Sigmoid colon (tissue), 7 donors: ENCODE measurements around the gene HDAC4. TPM values are rescaled to one million over a fixed set of nuclear protein-coding genes. Genes with fewer than 3 reads are reported as not detected.

Experiments
- DNase-seq: peaks from one replicate; pipeline ENCODE4 v3.0.0-alpha.2; 2019
- H3K27ac ChIP-seq, 4 donors: fragments of 200-600 bp; sonication (generic); one replicate each; pipeline ENCODE4 v1.5.1; 2016 to 2019; ENCODE audit warnings: mild to moderate bottlenecking in 1 of 4
- H3K27me3 ChIP-seq, 3 donors: fragments of 200-600 bp; sonication (generic); one replicate each; pipeline ENCODE4 v1.5.1; 2019; ENCODE audit warnings: mild to moderate bottlenecking in 1 of 3
- H3K36me3 ChIP-seq, 4 donors: fragments of 200-600 bp; sonication (generic); one replicate each; pipeline ENCODE4 v1.5.1; 2016 to 2019
- H3K4me1 ChIP-seq, 4 donors: fragments of 200-600 bp; sonication (generic); one replicate each; pipeline ENCODE4 v1.5.1; 2017 to 2019
- H3K4me3 ChIP-seq, 4 donors: fragments of 200-600 bp; sonication (generic); one replicate each; pipeline ENCODE4 v1.5.1; 2017 to 2019; ENCODE audit warnings: mild to moderate bottlenecking in 2 of 4, moderate library complexity in 1 of 4
- H3K9me3 ChIP-seq, 4 donors: fragments of 200-600 bp in 3 of 4; sonication (generic) in 3 of 4; one replicate each; pipeline versions ENCODE4 v1.5.1 to v1.6.1; 2013 to 2019
- EP300 ChIP-seq, 4 donors: sonication (generic); formaldehyde crosslinking; IDR thresholded peaks; one replicate each; pipeline ENCODE4 v1.6.1; 2017; ENCODE audit warnings: antibody characterized with exemption in 4 of 4
- POLR2A ChIP-seq, 2 donors: fragments of 450-650 bp; IDR thresholded peaks; one replicate each; pipeline ENCODE4 v1.6.1; 2016; ENCODE audit warnings: antibody characterized with exemption in 2 of 2, mild to moderate bottlenecking in 2 of 2, moderate library complexity in 2 of 2
- POLR2AphosphoS5 ChIP-seq, 4 donors: sonication (generic); formaldehyde crosslinking; IDR thresholded peaks; one replicate each; pipeline ENCODE4 v1.6.1; 2017; ENCODE audit warnings: antibody characterized with exemption in 4 of 4
- WGBS, 2 donors: extraction: QIAGEN DNeasy Blood & Tissue Kit; methylation state at CpG; one replicate each; pipeline ENCODE4 v1.1.7; 2013; 5-methylcytosine and 5-hydroxymethylcytosine counted together
- intact Hi-C: fragments of 100-400 bp; cut with DNase I; formaldehyde crosslinking; loops from one replicate; pipeline ENCODE4 v1.15.1; 2023
- polyA plus RNA-seq, 3 donors: library from polyadenylated mRNA; stranded (reverse); fragments of 200-250 nt; gene quantifications; one replicate each; pipeline ENCODE4 v1.2.3, GENCODE V29; 2013
- total RNA-seq, 4 donors: library from RNA; depleted of rRNA; stranded (reverse); fragments of >200 nt; gene quantifications; one replicate each; pipeline ENCODE4 v1.1.0, GENCODE V29; 2016
- TF ChIP-seq, protein P1 (sequence below), 4 experiments: fragments of 450-650 bp in 3 of 4; fragments of 200-600 bp in 1 of 4; IDR thresholded peaks; one replicate each; pipeline ENCODE4 v1.5.1; 2016 to 2019; ENCODE audit warnings: antibody characterized with exemption in 4 of 4, mild to moderate bottlenecking in 3 of 4, moderate library complexity in 2 of 4
- donor health status: healthy with polysubstance abuse.
- donor health status: Bipolar disorder and iron deficiency.
- donor health status: healthy.

Gene HDAC4
- total and polyA plus RNA-seq, 7 donors: 1.8 to 196 (median 77.0) TPM

DNA sequence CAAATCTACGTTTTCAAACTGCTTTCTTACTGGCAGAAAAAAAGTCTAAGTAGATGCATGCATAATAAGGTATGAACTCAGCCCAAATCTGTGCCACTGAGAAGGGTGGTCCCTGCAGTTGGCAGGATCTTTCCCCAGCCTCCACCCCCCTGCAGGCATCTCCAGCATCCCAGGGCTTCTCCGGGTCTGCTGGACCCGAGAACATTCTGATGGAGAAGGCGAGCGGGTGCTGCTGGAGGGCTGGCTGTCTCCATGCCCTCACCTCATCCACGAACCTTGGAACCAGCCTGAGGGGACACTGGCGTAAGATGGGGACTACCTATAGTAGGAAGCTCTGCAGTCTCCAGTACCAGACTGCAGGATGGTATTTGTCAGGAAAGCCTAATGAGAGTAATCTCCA is 198.9 kb downstream of the HDAC4 start:
- Histone ChIP-seq H3K4me1 (peaks cover 0 to 88% (median 60%) of the 10 kb centered on the region in 4 donors), H3K9me3 (no peaks in the 10 kb centered on the region), H3K27me3 (no peaks in the 10 kb centered on the region), H3K27ac (peak overlapping the region in 3 of 4 donors; percentile 70 to 82 (median 79)), H3K36me3 (peaks cover 0 to 11% (median 2%) of the 10 kb centered on the region in 4 donors), H3K4me3 (no peak overlapping the region)
- 94 to 95% methylated on average over 7 of the region's 7 CpGs for WGBS, 2 donors
- intact Hi-C loops: no loop called here
- DNase-seq: peak; percentile 56
- TF ChIP-seq POLR2AphosphoS5 (IDR thresholded peaks at IDR 0.05) (no peak), EP300 (IDR thresholded peaks at IDR 0.05) (no peak), POLR2A (IDR thresholded peaks at IDR 0.05) (no peak)
- TF ChIP-seq, protein P1, sequence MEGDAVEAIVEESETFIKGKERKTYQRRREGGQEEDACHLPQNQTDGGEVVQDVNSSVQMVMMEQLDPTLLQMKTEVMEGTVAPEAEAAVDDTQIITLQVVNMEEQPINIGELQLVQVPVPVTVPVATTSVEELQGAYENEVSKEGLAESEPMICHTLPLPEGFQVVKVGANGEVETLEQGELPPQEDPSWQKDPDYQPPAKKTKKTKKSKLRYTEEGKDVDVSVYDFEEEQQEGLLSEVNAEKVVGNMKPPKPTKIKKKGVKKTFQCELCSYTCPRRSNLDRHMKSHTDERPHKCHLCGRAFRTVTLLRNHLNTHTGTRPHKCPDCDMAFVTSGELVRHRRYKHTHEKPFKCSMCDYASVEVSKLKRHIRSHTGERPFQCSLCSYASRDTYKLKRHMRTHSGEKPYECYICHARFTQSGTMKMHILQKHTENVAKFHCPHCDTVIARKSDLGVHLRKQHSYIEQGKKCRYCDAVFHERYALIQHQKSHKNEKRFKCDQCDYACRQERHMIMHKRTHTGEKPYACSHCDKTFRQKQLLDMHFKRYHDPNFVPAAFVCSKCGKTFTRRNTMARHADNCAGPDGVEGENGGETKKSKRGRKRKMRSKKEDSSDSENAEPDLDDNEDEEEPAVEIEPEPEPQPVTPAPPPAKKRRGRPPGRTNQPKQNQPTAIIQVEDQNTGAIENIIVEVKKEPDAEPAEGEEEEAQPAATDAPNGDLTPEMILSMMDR (IDR thresholded peaks at IDR 0.05): no peak

DNA sequence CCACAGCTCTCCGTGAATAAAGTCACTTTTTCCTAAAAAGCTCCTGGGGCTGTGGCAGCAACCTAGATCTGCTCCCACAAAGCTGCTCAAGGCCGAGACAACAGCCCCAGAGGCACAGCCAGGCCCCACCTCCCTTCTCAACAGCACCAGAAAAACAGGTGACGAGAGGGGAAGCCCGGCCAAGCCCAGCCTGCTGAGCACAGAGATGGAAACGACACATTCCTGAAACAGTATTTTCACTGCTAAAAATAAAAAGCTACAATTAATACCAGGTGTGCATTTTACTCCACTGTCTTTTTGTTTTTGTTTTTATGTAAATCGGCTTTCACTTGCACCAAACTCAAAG is 199.3 kb downstream of the HDAC4 start:
- 83 to 85% methylated on average over 6 of the region's 6 CpGs for WGBS, 2 donors
- DNase-seq: peak; percentile 89
- Histone ChIP-seq H3K9me3 (no peaks in the 10 kb centered on the region), H3K4me1 (peaks cover 0 to 84% (median 63%) of the 10 kb centered on the region in 4 donors), H3K36me3 (peaks cover 0 to 15% (median 4%) of the 10 kb centered on the region in 4 donors), H3K27me3 (no peaks in the 10 kb centered on the region), H3K4me3 (no peak overlapping the region), H3K27ac (peak overlapping the region; percentile 50 to 82 (median 74))
- TF ChIP-seq, protein P1 (IDR thresholded peaks at IDR 0.05): no peak
- TF ChIP-seq POLR2A (IDR thresholded peaks at IDR 0.05) (no peak), POLR2AphosphoS5 (IDR thresholded peaks at IDR 0.05) (no peak), EP300 (IDR thresholded peaks at IDR 0.05) (peak in 1 of 4 donors; percentile 7)
- intact Hi-C loops: no loop called here

DNA sequence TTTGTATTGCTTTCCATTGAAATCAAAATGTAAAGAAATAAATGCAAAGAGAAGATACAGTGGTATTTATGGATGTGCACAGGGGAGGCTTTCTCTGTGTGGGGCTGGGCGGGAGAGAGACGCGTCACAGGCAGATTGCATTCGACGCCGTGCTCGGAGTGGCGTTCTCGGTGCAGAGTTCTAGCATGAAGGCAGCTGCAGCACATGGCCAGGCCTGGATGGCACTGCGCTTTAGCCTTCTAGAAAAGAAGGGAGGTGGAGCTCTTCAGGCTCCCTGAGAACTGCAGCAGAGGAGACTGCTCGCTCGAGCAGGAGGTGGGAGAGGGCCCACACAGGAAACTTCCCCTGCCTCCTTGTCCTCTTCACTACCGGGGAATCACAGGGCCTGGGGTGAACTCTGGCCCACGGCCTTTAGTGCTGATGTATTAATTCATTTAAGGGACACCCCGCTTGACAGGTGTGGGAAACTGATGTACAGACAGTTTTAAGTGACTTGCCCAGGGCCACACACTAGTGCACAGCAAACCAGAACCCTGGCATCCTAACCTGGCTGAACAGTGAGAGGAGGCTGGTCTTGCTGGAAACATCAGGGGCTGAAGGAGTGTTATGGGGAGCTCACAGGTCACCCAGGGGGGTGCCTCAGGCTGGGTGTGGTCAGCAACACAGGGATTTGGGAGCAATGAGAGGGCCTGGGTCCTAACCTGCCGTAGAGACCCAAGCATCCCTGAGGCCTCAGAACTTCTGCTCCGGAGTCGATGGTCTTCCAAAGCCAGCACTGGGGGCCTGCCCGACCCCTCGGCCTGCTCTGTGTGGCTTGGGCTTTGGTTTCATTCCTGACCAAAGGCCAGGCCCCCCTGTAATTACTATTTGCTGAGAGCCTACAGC is 199.9 kb downstream of the HDAC4 start:
- Histone ChIP-seq H3K4me3 (no peak overlapping the region), H3K4me1 (peaks cover 0 to 78% (median 65%) of the 10 kb centered on the region in 4 donors), H3K36me3 (peaks cover 0 to 21% (median 4%) of the 10 kb centered on the region in 4 donors), H3K27ac (peak overlapping the region; percentile 50 to 82 (median 74)), H3K9me3 (no peaks in the 10 kb centered on the region), H3K27me3 (no peaks in the 10 kb centered on the region)
- 92 to 96% methylated on average over 20 of the region's 20 CpGs for WGBS, 2 donors
- peak; percentile 63 for DNase-seq
- TF ChIP-seq EP300 (IDR thresholded peaks at IDR 0.05) (no peak), POLR2AphosphoS5 (IDR thresholded peaks at IDR 0.05) (no peak), POLR2A (IDR thresholded peaks at IDR 0.05) (no peak)
- TF ChIP-seq, protein P1 (IDR thresholded peaks at IDR 0.05): no peak
- intact Hi-C loops: no loop called here

GRCh38 chr2:239199041-239199768 is 201.6 kb downstream of the HDAC4 start:
- peaks cover 0 to 31% (median 4%) of the 10 kb centered on the region in 4 donors for H3K36me3 ChIP-seq
- DNase-seq: peak; percentile 87
- no peak overlapping the region for H3K4me3 ChIP-seq
- intact Hi-C loops: no loop called here
- TF ChIP-seq POLR2AphosphoS5 (IDR thresholded peaks at IDR 0.05): peak in 3 of 4 donors; percentile 47 to 66 (median 63)
- no peak for TF ChIP-seq EP300 (IDR thresholded peaks at IDR 0.05)
- no peak for TF ChIP-seq POLR2A (IDR thresholded peaks at IDR 0.05)
- peak overlapping the region; percentile 59 to 82 (median 70) for H3K27ac ChIP-seq
- no peaks in the 10 kb centered on the region for H3K27me3 ChIP-seq
- no peaks in the 10 kb centered on the region for H3K9me3 ChIP-seq
- peaks cover 0 to 68% (median 64%) of the 10 kb centered on the region in 4 donors for H3K4me1 ChIP-seq
- WGBS, 2 donors: 83 to 86% methylated on average over 21 of the region's 21 CpGs

DNA sequence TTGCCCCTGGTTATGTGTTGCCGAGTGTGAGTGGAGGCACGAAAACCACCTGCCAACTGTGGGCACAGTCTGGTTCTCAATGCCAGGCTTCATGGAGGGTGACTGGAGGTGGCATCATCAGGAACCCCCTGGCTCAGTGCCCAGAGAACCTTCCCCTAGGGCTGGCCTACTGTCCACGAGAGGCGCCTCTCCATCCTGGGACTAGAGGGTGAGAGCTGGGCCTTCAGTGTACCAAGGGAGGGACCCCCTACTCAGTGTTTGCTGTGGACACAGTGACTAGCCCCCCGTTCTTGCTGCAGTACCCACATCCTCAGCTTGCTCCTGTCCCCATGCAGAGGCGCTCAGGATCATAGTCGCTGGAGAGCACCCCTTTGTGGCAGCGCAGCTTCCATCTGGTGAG is 202.6 kb downstream of the HDAC4 start:
- TF ChIP-seq POLR2A (IDR thresholded peaks at IDR 0.05) (no peak), EP300 (IDR thresholded peaks at IDR 0.05) (no peak), POLR2AphosphoS5 (IDR thresholded peaks at IDR 0.05) (no peak)
- TF ChIP-seq, protein P1 (IDR thresholded peaks at IDR 0.05): no peak
- Histone ChIP-seq H3K9me3 (no peaks in the 10 kb centered on the region), H3K27ac (peak overlapping the region in 3 of 4 donors; percentile 61 to 82 (median 79)), H3K27me3 (no peaks in the 10 kb centered on the region), H3K36me3 (peaks cover 0 to 31% (median 4%) of the 10 kb centered on the region in 4 donors), H3K4me3 (no peak overlapping the region), H3K4me1 (peaks cover 0 to 69% (median 68%) of the 10 kb centered on the region in 4 donors)
- WGBS, 2 donors: 90 to 95% methylated on average over 8 of the region's 8 CpGs
- intact Hi-C loops: no loop called here
- peak; percentile 64 for DNase-seq
